Hematopoietic multipotent progenitor cell treated with erythropoietin and hydrocortisone succinate and interleukin-3 and kit ligand, for 8 days (in vitro differentiated cells): ENCODE data around the gene MICB.
"Not testable (repeated sequence)": the region's sequence is repeated elsewhere in the genome, so short reads cannot be mapped to it uniquely, and the experiment has no call there.

Source experiments
- DNase-seq: peaks from one replicate; pipeline ENCODE4 v3.0.0-alpha.2; 2015

Gene MICB

DNA sequence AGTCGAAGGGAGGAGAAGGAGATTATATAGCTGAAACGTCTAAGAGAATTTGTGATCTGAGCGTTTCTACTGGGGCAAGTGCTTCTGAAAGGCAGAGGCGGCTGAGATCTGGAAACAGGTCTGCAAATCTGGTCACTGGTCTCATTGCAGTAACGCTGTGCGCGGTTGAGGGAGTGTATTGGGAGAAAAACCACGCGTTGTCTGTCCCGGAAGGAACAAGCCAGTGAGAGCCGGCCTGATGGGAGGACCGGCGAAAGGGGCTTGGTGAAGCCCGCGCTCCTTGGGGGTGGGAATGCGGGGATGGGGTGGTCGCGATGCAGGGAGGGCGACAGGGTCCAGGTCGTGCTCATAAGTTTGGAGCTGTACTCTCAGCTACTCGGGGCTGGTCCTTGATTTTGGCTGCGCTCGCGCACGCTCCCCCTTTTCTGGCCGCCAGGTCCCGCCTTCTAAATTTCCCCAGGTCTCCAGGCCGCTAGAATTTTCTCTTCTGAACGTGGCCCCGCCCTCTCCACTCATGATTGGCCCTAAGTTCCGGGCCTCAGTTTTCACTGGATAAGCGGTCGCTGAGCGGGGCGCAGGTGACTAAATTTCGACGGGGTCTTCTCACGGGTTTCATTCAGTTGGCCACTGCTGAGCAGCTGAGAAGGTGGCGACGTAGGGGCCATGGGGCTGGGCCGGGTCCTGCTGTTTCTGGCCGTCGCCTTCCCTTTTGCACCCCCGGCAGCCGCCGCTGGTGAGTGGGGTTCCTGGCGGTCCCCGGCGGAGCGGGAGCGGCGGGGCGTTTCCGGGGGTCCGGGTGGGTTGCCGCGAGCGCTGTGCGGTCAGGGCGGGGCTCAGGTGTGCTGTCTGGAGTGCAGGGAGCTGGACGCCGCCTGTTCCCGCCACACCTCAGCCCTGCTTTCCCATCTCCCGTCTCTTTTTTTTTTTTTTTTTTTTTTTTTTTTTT, at the start of gene MICB:
TSS of gene MICB (plus strand) at position 615 of the 946 bp plus-strand sequence. CDS start at position 664, 49 bp downstream.
- DNase-seq, result peak; percentile 90

DNA sequence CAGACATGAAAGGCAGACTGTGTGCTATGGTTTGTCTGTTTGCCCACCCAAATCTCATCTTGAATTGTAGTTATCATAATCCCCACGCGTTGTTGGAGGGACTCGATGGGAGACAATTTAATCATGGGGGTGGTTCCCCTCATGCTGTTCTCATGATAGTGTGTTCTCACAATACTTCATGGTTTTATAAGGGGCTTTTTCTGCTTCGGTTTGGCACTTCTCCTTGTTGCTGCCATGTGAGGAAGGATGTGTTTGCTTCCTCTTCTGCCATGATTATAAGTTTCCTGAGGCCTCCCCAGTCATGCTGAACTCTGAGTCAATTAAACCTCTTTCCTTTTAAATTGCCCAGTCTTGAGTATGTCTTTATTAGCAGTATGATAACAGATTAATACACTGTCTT, 47.2 kb upstream of the MICB start:
- peak; percentile 40 for DNase-seq

DNA sequence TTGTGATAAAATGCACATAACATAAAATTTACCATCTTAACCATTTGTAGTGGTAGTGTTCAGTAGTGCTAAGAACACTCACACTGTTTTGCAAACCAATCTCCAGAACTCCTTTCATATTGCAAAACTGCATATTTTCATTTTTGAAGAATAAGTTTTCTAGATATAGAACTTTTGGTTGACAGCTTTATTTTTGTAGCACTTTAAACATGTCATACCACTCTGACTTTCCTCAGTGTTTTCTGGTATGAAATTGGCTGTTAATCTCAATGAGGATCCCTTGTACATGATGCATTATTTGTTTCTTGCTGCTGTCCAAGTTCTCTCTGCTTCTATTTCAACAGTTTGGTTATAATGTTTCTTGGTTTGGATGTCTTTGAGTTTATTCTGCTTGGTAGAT, 45.1 kb upstream of the MICB start:
- no peak for DNase-seq

DNA sequence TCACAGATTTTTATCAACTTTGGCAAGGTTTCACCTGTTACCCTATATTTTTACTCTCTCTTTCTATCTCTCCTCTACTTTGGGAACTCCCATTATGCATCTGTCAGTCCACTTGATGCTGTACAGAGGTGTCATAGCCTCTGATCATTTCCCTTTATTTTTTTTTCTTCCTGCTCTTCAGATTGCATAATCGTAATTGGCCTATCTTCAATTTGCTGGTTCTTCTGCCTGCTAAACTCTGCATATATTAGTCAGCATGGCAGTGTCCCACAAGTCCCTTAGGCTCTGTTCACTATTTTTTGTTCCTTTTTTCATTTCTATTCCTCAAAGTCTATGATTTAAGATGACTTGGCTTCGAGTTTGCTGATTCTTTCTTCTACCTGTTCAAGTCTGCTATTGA, 44.7 kb upstream of the MICB start:
- DNase-seq, result no peak

DNA sequence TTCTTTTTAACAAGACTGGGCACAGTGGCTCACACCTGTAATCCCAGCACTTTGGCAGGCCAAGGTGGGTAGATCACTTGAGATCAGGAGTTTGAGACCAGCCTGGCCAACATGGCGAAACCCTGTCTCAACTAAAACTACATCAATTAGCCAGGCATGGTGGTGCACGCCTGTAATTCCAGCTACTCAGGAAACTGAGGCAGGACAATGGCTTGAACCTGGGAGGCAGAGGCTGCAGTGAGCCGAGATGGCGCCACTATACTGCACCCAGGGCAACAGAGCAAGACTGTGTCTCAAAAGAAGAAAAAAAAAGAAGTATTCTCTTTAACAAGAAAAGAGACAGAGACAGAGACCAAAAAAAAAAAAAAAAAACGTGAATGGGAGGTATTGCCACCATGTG, 38.1 kb upstream of the MICB start:
- not testable (repeated sequence) for DNase-seq

DNA sequence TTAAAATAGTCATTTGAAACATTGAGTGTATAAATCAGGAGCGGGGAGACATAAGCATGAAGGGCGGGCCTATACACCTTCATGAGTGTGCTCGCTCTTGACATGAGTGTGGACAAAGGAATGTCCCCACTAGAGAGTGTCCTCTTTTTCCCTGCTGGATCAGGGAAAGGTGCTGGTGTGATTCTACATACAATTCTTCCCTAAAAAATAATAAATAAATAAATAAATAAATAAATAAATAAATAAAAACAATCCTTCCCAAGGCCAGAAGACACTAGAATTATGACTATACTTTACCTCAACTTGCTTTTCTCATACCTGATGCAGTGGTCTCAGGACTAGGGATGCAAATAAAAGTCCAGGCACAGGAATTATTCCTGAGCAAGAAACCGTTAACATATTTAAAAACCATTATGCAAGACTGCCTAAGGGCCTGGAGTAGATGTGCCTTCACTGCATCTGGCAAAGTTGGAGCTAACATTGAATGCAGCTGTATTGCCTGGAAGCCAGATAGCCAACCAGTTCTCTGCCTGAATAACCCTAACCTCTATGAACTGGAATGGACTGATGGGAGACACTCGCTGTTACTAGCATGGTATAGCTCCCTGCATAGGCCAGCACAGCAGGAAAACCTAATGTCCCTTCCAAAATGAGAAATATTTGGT, 37.5 kb upstream of the MICB start:
- no peak for DNase-seq

DNA sequence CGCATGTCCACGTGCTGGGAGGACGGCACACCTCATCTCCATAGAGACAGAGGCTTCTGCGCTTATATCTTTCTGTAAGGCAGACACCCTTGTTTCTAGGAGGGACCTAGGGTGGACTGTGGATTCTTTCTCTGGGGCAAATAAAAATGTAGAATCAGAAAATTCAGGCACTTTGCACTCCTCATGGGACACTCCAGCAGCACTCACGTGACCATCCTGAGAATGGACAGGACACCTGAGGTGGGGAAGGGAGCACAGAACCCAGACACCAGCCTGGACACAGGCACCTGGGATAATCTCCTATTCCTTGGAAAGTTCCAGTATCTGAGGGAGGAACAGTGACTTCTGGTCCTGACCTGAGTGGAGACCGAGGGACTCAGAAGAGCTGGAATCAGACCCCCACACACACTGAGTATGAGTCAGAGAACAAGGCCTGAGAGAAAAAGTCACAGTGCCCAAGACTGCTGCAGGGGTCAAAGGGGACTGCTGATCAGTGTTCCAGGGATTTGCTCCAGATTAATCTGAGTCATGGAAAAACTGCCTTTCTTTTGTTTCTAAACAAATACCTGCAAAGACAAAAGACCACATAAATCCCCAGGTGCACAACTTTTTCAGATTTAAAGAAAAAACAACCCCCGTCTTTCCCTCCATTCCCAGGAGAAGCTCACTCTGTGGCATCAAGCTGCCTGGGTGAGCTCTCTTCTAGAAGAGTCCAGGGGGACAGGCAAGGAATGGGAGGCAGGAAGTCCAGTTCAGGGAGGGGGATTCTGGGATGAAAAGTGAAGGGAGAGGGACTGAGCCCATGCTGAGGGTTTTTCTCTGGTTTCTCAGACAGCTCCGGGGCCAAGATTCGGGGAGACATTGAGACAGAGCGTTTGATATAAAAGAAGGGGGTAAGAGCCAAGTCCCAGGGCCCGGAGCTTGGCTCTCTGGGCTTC, 35.6 kb upstream of the MICB start:
- DNase-seq, result no peak

DNA sequence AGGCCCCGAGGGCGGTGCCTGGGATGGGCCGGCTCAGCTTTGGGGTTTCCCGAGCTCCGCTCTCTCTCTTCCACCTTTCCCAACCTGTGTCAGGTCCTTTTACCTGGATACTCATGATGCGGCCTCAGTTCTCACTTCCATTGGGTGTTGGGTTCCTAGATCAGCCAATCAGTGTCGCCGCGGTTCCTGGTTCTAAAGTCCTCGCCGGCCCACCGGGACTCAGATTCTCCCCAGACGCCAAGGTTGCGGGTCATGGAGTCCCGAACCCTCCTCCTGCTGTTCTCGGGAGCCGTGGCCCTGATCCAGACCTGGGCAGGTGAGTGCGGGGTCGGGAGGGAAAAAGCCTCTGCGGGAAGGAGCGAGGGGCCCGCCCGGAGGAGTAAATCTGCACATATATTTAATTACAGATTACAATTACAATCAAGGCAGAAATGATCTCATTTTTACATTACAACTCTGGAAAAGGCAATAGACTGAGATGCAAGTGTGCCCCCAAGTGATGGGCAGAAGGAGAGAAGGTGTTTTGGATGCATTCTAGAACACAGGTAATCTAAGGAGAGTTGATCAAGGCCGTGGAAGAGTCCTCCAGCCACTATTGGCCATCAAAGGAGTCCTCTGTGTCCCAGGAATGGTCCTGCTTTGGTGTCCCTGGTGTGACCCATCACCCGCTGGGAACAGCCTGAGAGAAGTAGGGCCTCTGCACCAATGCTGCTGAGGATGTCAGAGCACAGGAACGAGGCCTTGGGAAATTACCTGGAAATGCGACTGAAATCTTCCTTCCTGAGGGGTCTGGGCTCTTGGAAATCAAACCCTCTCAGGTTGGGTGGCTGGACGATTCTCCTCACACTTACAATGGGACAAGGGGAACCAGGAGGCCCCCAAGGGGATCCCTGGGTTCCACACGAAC, 34.7 kb upstream of the MICB start:
- peak; percentile 70 for DNase-seq

DNA sequence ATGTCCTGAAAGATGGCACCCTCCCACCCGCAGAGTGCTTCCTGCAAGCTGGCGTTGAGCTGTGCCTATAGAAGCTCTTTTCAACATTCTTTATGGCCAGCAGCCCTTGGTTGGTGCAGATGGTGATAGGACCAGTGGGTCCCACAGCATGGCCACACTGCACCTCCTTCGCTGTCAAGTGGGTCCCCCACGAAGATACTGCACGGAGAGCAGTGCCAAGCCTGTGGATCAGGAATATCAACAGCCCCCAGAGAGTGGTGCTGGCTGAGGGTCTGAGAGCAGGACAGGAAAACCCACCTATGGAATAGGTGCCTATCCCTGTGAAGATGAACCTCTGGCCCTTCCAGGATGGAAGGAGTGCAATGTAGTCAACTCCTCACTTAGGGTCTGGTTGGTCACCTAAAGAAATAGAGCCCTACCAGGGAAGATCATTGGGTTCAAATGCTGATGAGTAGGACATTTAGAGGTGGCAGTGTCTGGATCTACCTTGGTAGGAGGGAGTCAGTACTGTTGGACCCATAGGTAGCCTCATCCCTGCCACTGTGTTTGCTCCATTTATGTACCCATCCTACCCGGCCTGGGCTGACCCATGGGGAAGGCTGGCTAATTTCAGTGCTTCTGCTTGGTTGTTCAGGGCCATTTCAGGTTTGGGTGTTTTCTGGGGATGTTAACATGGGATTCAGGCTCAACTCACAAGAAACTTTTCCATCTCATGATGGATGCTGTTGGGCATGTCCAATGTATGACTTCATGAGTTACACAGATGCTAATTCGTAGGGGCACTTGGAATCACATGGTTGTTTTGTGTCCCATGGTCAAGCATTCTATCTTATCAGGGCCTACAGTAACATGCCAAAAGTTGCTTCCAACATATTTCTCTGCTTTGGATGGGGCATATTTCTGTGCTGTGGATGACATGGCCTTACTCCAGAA, 33.4 kb upstream of the MICB start:
- no peak for DNase-seq

DNA sequence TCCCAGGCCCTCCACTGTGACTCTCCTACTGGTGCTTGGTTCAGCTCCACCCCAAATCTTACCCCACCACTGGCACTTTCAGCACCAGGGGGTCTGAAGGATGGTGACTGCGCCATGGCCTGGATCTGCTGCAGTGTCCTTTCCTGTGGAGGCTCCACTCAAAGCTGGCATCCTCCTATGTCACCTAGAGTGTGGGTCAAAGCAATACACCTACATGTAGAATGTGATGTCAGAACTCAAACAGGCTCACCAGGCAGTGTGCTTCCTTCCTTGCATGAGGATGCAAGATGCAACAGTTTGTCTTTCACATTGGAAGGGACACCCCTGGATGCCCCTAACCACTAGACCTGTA, 32.8 kb upstream of the MICB start:
- no peak for DNase-seq

DNA sequence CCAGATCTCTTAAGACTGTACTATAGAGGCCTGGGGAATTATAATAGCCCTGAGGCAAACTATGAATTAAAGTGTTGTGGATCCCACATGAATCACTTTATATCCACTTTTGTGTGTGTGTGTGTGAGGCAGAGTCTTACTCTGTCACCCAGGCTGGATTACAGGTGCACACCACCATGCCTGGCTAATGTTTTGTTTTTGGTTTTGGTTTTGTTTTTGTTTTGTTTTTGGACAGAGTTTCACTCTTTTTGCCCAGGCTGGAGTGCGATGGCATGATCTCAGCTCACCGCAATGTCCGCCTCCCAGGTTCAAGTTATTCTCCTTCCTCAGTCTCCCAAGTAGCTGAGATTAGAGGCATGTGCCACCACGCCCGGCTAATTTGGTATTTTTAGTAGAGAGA, 32.2 kb upstream of the MICB start:
- no peak for DNase-seq

DNA sequence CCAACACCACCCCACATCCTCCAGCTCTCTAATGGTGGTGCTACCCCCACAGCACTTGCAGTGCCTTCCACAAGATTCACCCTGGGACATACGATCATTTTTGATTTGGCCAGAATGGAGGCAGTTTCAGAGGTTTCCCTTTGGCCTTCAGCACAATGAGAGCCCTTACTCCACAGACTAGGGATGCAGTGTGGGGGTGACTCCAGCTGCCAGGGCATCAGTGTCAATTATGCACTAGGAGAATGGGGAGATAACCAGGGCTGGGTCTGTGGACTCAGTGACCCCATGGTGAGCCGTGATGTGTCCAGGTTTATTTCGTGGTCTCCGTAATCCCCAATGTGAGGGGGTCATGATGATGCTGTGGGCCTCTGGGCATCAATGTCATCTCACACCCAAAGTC, 31.5 kb upstream of the MICB start:
- DNase-seq, result no peak

DNA sequence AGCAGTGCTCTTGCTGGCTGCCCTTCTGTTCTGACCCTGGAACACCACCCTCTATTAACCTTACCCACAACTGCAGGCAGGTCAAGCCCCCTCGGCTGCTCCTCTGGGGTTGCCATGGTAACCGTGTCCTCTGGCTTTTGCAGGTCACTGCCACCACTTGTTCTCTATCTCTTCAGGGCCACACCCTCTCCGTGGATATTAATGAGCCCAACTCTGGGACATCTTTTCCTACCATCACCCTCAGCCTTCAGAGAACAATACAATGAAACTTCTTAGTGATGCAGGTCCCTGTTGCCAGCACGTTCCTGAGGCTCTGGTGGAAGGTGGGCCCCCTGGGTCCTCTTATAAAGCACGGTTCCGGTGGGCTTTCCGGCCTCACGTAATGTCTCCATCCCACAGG, 30.8 kb upstream of the MICB start:
- no peak for DNase-seq

DNA sequence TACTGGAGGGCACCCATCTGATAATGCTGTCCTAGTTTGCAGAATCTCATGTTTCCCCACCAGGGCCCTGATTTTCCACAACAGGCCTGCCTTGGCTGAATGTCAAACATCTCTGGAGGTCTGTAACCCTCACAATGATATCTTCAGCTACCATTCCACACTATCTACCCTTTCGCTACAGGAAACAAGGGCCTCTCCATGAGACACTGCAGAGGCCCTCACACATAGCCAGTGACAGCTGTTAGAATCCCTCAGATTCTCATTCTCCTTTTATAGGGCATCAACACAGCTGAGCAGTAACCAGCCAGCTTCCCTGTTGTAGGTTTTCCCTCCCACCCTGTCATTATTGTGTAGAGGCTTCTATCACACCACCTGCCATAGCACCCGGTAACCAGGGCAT, 29.6 kb upstream of the MICB start:
- no peak for DNase-seq

DNA sequence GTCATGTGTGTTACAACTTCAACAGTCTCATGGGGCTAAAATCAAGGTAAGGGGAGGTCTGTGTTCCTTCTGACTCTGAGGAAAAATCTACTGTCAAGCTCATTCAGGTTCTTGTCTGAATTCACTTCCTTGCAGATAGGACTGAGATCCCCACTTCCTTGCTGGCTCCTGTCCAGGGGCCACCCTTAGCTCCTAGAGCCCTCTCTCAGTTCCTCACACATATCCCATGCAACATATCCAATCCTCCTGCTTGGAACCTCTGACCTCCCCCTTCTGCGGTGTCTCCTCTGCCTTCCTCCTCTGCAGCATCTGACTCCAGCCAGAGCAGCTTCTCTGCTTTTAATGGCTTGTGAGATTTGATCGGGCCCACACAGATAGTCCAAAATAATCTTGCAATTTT, 27.1 kb upstream of the MICB start:
- DNase-seq, result no peak

DNA sequence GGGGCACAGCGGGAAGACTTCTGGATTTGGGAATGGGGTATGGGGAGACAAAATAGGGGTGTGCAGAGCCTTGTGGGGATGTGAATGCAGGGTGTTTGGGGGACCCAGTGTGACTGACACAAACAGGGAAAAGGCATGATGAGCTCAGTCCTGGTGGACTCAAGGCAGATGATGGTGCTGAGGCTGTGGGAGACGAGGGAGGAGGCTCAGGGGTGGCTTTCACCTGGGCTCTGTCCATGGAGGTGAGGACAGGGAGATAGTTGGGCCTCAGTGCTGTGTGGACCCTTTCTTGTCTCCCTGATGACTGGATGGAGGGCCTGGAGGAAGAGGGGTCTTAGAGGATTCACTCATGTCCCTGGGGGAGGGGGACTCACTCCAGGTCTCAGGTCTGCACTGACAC, 26.2 kb upstream of the MICB start:
- no peak for DNase-seq

DNA sequence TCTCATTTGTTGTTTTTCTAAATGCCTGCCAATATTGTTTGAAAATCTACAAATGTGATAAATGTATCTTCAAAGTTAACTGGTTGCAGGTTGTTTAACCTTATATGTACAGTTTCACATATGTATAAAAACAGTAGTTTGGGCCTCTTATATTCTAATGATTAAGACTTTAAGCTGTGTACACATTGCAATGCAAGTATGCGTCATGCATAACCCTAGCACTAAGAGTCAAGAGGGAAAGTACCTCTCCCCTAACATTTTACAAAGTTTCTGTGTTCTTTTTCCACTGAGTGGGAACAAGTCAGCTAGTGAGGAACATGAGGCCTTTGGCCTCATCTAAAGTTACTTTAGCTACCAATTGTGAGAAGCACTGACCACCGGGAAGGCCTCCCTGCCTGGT, 25.7 kb upstream of the MICB start:
- DNase-seq, result no peak

DNA sequence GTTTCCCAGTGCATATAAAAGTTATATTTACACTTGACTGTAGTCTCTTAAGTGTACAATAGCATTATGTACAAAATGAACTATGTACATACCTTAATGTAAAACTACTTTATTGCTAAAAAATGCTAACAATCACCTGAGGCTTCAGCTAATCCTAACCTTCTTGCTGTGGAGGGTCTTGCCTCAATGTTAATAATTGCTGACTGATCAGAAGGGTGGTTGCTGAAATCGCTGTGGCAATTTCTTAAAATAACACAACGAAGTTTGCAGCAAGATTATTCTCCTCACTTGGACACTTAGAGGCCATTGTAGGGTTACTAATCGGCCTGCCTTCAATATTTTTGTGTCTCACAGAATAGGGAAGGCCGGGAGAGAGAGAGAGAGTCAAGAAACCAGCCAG, 24.7 kb upstream of the MICB start:
- DNase-seq, result no peak

DNA sequence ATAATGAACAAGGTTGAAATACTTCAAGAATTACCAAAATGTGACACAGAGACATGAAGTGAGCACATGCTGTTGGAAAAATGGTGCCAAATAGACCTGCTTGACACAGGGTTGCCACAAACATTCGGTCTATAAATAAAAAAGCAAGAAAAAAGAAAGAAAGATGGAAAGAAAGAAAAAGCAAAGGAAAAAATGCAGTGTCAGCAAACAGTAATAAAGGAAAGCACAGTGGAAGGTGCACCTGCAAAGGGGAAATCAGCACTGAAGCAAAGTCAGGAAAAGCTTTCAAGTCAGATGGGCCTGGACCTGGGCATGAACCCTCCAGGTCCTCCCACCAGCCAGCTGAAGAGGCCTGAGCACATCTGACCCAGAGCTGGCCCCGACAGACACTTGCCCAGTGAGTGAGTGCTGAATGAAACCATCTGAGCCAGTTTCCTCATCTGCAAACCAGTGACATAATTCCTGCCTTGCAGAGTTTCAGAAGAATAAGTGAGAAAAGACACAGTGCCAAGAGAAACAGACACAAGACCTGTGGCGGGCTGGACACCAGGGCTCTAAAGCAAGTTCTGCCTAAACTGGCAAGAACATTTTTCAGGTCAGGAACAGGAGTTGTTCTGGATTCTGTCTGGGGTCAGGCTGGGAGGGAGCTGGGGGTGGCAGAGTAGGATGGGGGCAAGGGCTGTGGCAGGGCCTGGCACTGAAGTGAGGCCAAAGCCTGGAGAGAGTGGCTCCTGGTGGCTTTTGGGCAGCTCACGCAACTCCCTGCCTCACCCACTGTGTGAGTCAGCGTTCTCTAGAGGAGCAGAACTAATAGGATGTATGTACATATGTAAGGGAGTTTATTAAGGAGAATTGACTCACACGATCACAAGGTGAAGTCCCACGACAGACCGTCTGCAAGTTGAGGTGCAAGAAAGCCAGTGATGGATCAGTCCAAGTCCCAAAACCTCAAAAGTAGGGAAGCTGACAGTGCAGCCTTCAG, 23.9 kb upstream of the MICB start:
- peak; percentile 64 for DNase-seq

DNA sequence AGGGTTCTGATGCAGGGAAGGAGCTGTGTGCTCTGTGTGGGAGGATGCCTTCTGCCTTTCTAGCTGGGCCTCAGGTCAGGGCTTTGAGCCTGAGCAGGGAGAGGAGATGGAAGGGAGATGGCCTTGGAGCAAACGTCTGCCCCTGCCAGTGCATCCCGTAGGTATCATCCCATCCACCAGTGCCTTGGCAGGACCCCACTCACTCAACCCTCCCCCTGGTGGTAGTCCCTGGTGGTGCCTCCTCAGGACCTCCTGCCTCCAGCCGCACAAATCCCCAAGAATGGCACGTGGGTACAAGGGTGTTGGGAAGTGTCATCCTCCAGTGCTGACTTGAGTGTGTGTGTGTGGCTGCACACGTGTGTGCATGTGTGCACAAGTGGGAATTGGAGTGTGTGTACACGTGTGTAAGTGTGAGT, 23.1 kb upstream of the MICB start:
- DNase-seq, result no peak
